ENCODE data around the gene SLC39A11.
"Not testable (repeated sequence)": the region's sequence is repeated elsewhere in the genome, so short reads cannot be mapped to it uniquely, and the experiment has no call there.

SLC39A11 gene

DNA sequence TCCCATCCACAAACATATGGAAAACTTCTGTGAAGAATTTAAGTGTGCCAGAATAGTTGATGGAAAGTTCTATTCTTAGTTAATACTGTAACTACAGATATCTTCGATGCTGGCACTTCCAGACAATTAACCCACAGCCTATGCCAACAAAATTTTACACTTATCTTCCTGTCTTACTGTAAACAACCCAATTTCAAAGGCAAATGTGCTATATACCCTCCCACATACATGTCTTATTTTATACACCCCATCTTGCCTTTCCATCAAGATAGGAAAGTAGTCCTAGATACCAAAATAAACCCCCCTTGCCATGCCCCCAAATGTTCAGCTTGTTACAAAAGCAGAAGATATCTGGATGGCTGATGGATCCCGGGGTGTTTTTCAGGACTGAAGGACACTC, 306.3 kb downstream of the SLC39A11 start:
- DNase-seq (ENCODE audit: low spot score): no peak

DNA sequence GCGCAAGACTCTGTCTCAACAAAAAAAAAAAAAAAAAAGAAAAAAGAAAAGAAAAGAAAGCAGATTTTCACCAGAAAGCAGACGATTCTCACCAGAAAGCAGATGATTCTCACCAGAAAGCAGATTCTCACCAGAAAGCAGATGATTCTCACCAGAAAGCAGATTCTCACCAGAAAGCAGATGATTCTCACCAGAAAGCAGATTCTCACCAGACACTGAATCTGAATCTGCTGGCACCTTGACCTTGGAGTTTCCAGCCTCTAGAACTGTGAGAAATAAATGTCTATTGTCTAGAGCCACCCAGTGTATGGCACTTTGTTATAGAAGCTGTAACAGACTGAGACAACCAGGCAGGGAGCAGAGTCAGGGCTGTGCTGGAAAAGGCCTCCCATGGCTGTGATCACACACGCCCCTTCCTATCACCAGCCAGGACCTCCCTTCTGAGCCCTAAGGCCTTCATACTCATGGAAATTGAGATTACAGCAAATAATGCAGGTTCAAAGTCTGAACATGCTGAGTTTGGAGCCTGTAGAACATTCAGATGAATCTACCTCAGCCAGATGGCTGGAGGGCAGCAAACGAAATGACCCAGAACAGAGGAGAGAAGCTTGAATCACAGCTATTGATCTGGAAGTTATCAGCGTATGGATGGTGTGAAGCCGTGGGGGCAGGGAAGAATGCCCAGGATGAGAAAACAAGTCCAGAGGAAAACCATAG, 309.3 kb downstream of the SLC39A11 start:
- no peak for DNase-seq (ENCODE audit: low spot score)

DNA sequence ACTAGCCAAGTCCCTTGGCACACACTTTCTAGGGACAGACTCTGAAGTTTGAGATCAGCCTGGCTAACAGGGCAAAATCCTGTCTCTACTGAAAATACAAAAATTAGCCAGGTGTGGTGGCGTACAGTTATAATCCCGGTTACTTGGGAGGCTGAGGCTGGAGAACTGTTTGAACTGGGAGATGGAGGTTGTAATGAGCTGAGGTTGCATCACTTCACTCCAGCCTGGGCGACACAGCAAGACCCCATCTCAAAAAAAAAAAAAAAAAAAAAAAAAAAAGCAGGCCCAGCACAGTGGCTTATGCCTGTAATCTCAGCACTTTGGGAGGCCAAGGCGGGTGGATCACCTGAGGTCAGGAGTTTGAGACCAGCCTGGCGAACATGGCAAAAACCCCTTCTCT, 310.1 kb downstream of the SLC39A11 start:
- DNase-seq (ENCODE audit: low spot score): not testable (repeated sequence)

DNA sequence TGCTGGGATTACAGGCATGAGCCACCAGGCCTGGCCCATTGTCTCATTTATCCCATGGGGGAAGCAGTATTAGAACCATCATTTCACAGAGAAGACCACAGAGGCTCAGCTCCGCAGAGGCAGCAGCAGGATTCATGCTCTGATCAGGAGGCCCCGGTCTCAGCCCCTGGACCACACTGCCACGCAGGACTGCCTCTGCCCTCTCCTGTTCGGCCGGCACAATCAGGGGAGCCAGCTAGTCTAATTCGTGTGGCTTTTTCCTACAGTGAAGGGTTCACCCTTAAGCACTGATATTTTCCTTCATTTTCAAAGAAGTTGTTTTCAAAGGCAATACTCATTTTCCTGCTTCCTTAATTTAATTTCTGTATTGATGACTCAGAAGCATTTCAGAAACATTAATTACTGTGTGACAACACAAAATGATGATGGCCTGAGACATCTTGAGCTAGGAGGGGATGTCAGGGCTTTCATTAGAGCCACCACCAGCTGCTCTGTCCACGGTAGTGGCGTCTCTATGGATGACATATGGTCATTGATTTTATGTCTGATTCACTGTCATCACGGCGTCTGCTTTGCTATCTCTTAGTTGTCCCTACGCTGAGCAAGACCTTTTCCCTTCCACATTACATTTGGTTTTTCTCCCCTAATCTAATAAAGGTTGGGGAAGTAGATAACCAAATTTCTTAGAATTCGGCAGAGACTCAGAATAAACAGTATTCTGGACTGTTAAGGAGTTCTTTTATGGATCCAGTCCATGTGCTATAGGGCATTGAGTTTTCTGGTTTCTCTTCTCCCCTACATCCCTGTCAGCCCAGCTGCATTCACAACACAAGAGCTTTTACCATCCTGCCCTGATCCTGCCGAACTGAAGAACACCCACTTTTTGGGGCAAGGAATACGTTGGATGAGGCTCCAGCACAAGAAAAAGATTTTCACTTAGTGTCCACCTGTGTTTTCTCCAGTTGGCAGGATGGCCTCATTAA, 314.0 kb downstream of the SLC39A11 start:
- no peak for DNase-seq (ENCODE audit: low spot score)

DNA sequence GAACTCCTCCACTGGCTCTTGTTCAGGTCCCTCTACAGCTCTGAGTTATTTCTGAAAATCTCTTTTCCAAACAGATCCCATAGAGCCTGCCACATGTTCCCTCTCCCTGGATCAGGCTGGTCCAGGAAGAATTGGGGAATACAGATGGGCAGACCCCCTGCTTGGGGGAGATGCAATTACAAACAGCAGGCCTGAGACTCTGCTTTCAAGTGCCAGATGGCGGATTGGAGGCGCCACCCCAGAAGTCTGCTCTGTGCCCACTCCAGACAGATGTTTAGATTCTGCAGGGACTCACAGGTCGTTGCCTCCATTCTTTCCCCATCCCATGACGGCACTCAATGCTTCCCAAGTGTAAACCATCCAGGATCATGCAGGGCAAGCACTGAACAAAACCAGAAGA, 316.6 kb downstream of the SLC39A11 start:
- DNase-seq (ENCODE audit: low spot score): no peak

DNA sequence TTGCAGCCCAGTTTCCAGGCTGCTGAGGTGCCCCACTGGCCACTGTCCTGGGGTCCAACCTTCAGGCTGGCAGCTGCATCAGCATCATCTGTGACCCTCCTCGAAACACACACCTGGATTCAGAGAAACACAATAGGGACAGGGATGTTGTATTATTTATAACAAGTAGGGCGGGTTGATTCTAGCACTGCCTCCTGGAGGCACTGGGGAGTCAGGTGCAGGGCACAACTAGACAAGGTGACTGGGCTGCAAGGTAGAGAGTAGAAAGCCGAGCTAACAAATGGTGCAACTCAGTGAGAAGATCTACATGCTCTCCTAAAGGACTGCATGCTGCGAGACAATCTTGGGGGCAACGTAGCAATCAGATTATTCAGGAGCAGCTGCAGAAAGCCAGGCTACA, 317.3 kb downstream of the SLC39A11 start:
- no peak for DNase-seq (ENCODE audit: low spot score)

DNA sequence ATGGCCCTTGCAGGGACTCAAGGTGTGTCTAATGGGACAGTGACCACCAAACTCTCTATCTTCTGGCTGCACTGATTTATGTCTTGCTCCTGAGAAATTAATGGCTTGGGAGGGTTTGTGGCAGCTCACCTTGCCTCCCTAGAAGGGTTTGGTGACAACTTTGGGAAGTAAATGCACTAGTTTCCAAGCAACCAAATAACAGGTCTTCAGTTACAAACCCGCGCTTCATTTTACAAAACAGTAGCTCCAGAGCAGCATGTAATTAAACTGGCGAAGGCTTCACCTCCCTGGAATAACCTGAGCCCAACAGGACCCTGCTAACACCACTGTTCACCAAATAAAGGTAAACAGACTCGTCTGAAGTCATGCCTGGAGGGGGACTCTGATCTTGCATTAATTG, 318.3 kb downstream of the SLC39A11 start:
- no peak for DNase-seq (ENCODE audit: low spot score)

DNA sequence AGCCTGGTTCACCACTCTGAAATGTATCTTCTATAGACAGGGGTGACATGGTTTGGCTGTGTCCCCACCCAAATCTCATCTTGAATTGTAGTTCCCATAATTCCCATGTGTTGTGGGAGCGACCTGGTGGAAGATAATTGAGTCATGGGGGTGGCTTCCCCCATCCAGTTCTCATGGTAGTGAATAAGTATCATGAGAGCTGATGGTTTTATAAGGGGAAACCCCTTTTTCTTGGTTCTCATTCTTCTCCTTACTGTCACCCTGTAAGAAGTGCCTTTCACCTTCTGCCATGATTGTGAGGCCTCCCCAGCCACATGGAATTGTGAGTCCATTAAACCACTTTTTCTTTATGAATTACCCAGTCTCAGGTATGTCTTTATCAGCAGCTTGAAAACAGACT, 319.3 kb downstream of the SLC39A11 start:
- DNase-seq (ENCODE audit: low spot score): not testable (repeated sequence)

DNA sequence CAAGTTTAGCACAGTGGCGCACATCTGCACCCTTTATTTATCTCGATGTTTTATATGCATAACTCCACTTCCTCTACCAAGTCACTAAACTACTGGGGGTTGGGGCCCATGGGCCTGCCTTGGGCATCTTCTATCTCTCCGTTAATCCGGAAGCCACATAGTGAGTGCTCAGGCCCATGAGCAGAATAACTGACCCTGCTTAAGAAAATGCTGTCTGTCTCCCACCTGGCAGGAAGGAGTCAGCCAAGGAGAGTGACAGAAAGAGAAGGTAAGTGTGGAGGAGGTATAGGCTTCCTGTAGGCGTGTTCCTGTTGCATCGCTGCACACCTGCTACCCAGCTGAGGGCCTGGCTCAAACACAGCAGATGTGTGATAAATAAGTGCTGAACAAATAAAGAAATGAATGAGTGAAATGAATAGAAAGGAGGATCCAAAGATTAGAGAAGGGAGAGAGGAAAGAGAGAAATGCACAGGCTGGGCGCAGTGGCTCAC, 320.1 kb downstream of the SLC39A11 start:
- DNase-seq (ENCODE audit: low spot score): no peak

DNA sequence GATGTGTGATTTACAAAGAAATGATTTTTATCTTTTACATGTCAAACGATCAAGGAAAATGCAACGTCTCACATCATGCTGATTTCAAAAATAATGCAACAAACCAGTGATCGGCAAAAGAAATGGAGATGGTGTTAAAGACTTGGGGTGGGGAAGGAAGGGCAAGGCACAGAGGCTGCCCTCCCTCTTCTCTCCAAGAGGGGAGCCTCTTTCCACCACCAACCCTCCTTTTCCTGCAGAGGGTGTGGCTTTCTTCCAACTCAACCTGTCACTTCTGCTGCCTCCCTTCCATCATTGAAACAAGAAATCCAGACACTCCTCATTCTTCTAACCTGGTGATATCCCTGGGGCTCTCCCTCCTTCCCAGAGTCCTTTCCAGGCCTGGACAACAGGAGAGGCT, 320.8 kb downstream of the SLC39A11 start:
- DNase-seq (ENCODE audit: low spot score): no peak

DNA sequence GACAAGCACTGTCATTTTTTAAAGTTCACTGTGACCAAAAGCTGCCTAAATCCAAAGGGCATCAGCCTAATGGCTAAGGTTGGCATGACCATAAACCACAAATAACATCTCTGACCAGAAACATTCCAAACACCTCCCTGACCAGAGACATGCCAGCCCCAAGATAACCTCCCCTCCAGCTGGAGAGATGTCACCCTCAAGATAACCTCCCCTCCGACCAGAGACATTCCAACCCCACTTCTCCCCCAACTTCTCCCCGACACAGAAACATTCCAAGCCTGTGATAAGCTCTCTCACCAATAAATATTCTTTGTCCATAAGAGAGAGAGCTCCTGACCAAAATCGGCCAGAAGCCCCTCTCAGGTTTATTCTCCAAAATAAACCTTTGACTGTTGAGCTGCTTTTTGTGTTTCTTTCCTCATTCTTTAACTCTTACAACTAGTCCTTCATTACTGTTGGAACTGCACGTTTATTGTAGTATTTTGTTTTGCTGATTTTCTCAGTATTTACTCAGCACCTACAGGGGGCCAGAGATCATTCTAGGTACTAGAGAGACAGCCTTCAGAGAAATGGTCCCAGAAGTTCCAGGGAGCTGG, 325.6 kb downstream of the SLC39A11 start:
- DNase-seq (ENCODE audit: low spot score): no peak

DNA sequence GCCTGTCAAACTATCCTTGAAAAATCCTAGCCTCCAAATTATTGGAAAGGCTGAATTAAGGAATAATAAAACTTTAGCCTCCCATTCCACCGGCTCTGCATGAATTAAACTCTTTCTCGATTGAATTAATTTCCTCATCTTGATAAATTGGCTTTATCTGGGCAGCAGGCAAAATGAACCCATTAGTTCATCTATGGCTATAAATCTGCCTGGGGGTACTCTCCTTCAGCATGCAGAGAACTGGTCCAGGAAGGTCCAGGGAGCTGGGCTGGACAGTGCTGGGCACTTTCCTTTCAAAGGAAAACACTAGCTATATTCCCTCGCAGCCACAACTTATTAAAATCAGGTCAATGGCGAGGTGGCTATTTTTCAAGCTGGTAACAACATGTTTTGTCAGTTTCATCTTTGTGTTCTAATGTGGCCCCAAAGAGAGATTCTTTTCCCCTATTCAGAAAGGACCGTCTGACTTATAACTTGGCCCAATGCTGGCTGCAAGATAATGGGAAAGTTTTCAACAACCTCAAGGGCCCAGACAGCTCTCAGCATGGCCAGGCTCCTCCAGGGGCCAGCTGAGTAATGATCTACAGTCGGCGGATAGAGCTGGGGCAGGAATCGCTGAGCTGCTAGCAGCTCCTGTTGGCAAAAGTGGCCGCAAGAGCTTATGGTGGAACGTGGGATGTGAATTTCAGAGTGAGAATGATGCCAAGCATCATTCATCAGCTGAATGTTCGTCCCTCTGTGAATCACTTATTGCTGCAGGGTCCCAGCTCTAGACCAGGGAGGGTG, 326.9 kb downstream of the SLC39A11 start:
- DNase-seq (ENCODE audit: low spot score): no peak

DNA sequence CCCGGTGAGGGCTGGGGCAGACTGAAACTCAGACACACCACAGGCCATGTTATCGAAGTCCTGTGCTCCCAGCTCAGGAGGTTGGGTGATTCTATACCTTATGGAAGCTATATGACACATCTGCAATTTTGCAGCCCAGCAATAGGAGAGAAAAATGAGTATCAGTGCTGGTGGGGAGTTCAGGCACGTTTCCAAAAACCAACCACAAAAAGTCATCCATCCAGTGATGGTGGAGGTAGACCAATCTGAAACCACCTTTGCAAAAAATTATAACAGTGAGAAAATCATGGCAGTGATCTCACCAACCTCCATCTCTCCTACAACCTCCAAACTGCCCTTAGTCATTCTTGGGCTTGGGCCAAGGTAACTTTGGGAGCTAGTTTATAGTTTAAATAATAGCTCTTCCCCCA, 327.9 kb downstream of the SLC39A11 start:
- no peak for DNase-seq (ENCODE audit: low spot score)

DNA sequence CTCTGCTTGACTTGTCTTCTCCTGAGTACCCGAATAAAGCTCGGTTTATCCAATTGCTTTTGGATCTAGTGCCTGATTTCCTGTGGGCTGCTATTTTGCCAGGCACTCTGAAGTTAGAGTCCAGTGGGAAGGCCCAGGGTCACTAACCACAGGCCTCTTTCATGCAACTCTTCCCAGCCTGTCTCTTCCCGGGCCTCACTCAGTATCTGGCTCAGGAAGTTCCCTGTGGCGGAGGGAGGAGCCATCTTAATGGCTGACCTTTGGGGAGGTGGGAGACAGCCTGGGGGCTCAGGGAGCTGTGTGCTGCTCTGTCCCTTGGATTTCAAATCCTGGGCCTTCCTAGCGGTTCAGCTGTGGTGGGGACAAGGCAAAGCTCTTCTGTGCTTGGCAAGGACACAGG, 328.5 kb downstream of the SLC39A11 start:
- no peak for DNase-seq (ENCODE audit: low spot score)

DNA sequence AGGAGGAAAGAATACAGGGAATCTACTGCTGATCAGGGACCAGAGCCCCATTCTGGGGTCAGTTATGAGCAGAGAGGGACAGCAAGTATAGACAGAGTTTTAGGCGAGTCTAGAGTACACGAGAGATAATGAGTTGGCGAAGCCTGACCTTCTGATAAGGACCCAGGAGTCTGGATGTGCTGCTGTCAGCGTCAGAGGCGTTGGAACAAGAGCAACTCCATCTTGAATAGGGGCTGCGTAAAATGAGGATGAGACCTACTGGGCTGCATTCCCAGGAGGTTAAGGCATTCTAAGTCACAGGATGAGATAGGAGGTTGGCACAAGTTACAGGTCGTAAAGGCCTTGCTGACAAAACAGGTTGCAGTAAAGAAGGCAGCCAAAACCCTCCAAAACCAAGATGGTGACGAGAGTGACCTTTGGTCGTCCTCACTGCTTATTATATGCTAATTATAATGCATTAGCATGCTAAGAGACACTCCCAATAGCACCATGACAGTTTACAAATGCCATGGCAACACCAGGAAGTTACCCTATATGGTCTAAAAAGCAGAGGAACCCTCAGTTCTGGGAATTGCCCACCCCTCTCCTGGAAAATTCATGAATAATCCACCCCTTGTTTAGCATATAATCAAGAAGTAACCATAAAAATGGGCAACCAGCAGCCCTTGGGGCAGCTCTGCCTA, 330.5 kb downstream of the SLC39A11 start:
- not testable (repeated sequence) for DNase-seq (ENCODE audit: low spot score)

DNA sequence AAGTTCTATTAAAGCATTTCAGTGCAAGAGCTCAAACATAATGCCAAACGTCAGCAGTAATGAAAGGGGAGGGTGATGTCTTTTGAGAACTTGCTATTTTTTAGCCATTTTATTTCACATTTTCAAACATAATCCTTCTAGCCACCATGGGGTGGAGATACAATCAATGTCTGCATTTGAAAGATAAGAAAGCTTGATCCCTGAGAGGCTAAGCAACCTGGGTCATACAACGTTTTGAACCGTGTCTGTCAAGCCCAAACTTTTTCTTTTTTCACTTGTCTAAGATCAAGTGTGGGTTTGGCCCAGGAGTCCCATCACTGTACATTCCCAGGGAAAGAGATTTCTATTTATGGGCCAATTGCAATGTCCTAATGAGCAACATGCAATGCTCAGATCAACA, 331.1 kb downstream of the SLC39A11 start:
- no peak for DNase-seq (ENCODE audit: low spot score)

DNA sequence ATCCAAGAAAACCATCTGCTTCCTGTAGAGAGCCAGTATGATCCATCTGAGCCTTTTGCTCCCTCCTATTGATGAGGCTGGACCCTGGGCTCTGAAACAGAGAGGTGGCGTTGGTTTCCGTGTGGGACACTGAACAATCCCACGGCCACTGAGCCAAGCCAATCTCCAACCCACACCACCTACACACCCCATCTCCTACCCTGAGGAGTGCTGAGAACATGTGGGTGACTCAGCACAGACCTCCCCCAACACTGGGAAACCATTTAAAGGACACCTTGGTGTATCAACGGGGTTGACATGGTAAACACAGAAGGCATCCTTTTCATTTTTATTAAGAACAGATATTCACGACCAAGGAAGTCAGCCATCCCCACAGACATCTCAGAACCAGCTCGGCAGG, 332.1 kb downstream of the SLC39A11 start:
- no peak for DNase-seq (ENCODE audit: low spot score)

DNA sequence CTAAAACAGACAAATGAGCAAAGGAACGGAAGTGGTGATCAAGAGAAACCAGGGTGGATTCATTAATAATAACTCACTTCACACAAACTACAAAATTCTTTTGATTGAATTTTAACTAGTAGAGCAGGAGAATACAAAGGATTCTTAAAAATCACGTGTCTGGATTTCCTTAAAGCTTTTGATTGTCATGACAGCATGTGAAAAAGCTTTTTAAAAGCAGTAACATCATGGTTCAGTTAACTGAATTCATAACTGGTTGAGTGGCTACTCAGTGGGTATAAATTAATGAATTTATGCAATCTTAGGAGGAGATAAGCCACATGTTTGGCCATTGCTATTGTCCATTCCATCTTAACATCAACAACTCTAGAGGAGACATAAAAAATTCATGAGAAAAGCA, 333.2 kb downstream of the SLC39A11 start:
- DNase-seq (ENCODE audit: low spot score): no peak

DNA sequence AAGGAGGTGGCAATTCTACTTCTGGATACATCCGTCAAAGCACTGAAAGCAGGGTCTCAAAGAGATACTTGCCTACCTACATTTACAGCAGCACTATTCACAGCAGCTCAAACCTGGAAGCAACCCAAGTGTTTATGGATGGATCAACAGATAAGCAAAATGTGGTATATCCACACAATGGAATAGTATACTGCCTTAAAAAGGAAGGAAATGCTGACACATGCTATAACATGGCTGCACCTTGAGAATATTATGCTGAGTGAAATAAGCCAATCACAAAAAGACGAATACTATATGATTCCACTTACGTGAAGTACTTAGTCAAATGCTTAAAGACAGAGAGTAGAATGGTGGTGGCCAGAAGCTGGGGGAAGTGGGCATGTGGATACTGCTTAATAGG, 336.2 kb downstream of the SLC39A11 start:
- DNase-seq (ENCODE audit: low spot score): no peak

DNA sequence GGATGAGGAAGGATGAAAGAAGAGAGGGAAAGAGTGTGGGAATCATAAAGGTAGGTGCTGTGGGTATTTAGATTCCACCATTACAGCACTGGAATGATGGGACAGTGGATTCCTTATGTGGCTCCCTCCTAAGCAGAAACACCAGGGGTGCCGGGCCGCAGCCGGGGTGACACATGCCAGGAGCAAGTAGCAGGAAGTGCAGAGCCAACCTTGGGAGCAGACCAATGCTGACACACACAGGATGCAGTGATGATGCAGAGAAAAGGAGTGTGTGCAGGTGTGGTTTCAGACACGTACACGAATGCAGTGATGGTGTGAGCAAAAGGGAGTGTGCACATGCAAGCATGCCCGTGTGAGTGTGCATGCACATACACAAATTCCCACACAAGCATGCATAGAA, 338.0 kb downstream of the SLC39A11 start:
- no peak for DNase-seq (ENCODE audit: low spot score)

DNA sequence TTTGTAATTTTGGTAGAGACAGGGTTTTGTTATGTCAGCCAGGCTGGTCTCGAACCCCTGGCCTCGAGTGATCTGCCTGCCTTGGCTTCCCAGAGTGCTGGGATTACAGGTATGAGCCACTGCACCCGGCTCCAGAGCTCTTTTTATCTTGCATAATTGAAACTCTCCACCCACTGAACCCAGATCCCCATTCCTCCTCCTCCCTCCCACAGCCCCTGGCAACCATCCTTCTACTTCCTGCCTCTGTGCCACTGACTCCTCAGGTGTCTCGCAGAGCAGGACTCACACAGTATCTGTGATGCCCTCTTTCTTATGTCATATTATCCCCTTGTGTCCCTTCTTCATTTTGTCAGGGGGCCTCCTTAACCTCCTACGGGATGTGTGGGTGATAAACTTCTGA, 340.7 kb downstream of the SLC39A11 start:
- no peak for DNase-seq (ENCODE audit: low spot score)
